IPS-18a (cell line): Measurements from ENCODE around the gene STEAP2.
A peak's percentile ranks its signal among the peaks of the same experiment; 100 is the strongest.

Experiments
- H3K27ac ChIP-seq: one replicate; pipeline ENCODE4 v1.5.1; 2013; ENCODE audit warnings: low read length
- H3K27me3 ChIP-seq: one replicate; pipeline ENCODE4 v1.6.1; 2013; ENCODE audit warnings: mild to moderate bottlenecking, low read length; ENCODE audit not compliant: control insufficient read depth, insufficient read depth
- H3K36me3 ChIP-seq: one replicate; pipeline ENCODE4 v1.6.1; 2013; ENCODE audit warnings: low read depth, low read length; ENCODE audit not compliant: control insufficient read depth
- H3K4me1 ChIP-seq: one replicate; pipeline ENCODE4 v1.6.1; 2013; ENCODE audit warnings: low read depth, low read length; ENCODE audit not compliant: control insufficient read depth
- H3K4me3 ChIP-seq: one replicate; pipeline ENCODE4 v1.5.1; 2013; ENCODE audit warnings: low read length
- H3K9ac ChIP-seq: one replicate; pipeline ENCODE4 v1.6.1; 2013; ENCODE audit warnings: mild to moderate bottlenecking, low read length, moderate library complexity
- H3K9me3 ChIP-seq: one replicate; pipeline ENCODE4 v1.6.1; 2013; ENCODE audit warnings: low read depth, low read length; ENCODE audit not compliant: control insufficient read depth

STEAP2 gene

DNA sequence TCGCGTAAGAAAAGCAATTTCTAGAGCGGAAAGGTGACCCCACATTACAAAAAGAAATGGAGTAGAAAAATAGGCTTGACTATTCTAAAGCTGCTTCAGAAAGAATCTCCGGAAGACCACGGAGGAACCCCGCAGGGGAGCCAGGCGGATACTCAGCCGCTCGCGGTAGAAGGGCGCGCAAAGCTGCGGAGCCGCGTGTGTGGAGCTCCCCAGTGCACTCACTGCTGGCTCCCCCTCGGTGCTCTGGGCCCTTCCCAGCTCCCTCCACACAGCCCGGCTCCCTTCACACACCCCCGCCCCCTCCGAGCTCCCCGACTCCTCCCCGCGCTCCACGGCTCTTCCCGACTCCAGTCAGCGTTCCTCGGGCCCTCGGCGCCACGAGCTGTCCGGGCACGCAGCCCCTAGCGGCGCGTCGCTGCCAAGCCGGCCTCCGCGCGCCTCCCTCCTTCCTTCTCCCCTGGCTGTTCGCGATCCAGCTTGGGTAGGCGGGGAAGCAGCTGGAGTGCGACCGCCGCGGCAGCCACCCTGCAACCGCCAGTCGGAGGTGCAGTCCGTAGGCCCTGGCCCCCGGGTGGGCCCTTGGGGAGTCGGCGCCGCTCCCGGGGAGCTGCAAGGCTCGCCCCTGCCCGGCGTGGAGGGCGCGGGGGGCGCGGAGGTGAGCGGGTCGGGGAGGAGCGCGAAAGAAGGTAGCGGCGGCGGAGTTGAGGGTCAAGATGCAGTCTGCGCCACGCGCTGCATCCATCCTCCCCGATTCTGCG, at the start of gene STEAP2:
TSS of gene STEAP2 (plus strand) at position 350 of the 758 bp plus-strand sequence. CDS start 13,343 bp downstream, outside the sequence.
- H3K27me3 ChIP-seq = peaks cover 12% of the 10 kb centered on the region
- H3K27ac ChIP-seq = peak within 1 kb of the TSS; percentile 69
- peaks cover 36% of the 10 kb centered on the region for H3K4me1 ChIP-seq
- peak within 1 kb of the TSS; percentile 96 for H3K4me3 ChIP-seq
- H3K9ac ChIP-seq = peak within 1 kb of the TSS; percentile 81
- H3K9me3 ChIP-seq = no peaks in the 10 kb centered on the region
- no peaks in the 10 kb centered on the region for H3K36me3 ChIP-seq

DNA sequence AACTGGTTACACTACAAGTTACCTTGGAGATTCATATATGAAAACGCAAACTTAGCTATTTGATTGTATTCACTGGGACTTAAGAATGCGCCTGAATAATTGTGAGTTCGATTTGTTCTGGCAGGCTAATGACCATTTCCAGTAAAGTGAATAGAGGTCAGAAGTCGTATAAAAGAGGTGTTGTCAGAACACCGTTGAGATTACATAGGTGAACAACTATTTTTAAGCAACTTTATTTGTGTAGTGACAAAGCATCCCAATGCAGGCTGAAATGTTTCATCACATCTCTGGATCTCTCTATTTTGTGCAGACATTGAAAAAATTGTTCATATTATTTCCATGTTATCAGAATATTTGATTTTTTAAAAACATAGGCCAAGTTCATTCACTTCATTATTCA, 48.0 kb upstream of the STEAP2 start:
- Histone ChIP-seq H3K27me3 (no peaks in the 10 kb centered on the region), H3K36me3 (no peaks in the 10 kb centered on the region), H3K4me3 (no peak overlapping the region), H3K27ac (no peak overlapping the region), H3K9ac (no peak overlapping the region), H3K9me3 (no peaks in the 10 kb centered on the region), H3K4me1 (no peaks in the 10 kb centered on the region)

DNA sequence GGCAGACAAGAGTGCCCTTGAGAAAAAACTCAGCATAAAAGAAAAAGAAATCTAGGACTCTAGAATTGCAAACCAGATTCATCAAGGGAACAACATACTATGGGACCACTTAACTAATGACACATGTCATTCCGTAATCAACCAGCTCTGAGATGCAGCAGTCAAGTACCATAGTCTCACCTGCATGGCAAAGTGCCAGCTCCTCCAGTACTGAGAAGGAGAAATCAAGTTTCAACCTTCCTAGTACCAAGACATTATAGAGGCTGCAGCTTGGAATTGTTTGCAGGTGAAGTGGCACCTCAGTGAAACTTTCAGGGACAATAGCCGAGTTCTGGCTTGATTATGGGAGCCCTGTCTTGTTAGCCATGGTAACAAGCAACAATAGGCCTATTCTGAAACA, 45.8 kb upstream of the STEAP2 start:
- H3K27me3 ChIP-seq = no peaks in the 10 kb centered on the region
- H3K27ac ChIP-seq = no peak overlapping the region
- H3K4me3 ChIP-seq = no peak overlapping the region
- no peaks in the 10 kb centered on the region for H3K4me1 ChIP-seq
- no peaks in the 10 kb centered on the region for H3K36me3 ChIP-seq
- H3K9me3 ChIP-seq = peaks cover 6% of the 10 kb centered on the region
- no peak overlapping the region for H3K9ac ChIP-seq

DNA sequence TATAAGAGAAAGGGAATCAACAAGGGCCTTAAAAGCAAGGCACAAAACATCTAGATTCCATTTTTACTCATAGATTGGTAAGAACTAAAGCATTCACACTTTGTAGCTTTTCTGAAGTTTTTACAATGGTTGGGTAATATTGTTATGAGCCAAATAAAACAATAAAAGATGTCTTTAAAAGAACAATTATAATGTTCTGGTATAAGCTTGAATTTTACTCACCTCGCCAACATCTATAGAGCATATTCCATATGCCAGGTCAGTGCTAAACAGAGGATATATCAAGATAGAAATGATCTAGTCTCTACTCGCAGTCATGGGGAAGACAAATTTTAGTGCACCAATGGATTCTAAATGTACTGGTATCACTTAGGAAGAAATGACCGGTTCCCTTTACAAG, 45.4 kb upstream of the STEAP2 start:
- Histone ChIP-seq H3K9me3 (peaks cover 6% of the 10 kb centered on the region), H3K27ac (no peak overlapping the region), H3K9ac (no peak overlapping the region), H3K4me3 (no peak overlapping the region), H3K36me3 (no peaks in the 10 kb centered on the region), H3K4me1 (no peaks in the 10 kb centered on the region), H3K27me3 (no peaks in the 10 kb centered on the region)

DNA sequence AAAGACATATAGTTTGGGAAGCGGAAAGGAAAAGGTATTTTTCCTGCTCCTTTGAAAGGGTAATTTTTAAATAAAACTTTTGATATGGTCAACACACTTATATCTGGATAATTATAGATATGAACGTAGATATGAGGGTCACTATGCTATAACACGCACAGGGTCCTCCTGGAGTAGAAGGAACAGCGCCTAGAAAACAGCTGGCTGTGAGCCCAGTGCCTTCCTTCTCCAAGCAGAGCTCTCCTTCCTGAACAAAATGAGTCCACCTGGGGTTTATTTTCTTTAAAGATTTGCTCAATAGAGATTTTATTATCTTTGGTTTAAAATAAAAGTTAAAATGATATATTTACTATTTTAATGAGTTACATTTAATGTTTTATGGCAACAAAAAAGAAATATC, 44.2 kb upstream of the STEAP2 start:
- H3K4me3 ChIP-seq = no peak overlapping the region
- peaks cover 6% of the 10 kb centered on the region for H3K9me3 ChIP-seq
- H3K27me3 ChIP-seq = no peaks in the 10 kb centered on the region
- H3K9ac ChIP-seq = no peak overlapping the region
- no peak overlapping the region for H3K27ac ChIP-seq
- no peaks in the 10 kb centered on the region for H3K4me1 ChIP-seq
- no peaks in the 10 kb centered on the region for H3K36me3 ChIP-seq

DNA sequence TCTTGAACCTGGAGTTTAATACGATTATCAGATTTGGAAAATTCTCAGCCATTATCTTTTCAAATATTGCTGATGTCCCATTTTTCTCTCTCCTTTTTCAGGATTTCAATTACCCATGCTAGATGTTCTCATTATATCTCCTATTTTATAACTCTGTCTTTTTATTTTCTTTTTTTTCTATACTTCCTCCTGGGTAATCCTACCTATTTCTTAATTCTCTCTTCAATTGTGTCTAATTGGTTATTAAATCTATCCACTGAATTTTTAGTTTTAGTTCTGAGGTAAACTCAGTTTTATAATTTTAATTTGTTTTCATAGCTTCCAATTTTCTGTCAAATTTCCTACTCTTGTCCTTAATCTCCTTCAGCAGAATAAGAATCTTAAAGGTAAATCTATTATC, 41.6 kb upstream of the STEAP2 start:
- Histone ChIP-seq H3K4me1 (no peaks in the 10 kb centered on the region), H3K36me3 (no peaks in the 10 kb centered on the region), H3K27ac (no peak overlapping the region), H3K27me3 (no peaks in the 10 kb centered on the region), H3K4me3 (no peak overlapping the region), H3K9ac (no peak overlapping the region), H3K9me3 (peaks cover 6% of the 10 kb centered on the region)

DNA sequence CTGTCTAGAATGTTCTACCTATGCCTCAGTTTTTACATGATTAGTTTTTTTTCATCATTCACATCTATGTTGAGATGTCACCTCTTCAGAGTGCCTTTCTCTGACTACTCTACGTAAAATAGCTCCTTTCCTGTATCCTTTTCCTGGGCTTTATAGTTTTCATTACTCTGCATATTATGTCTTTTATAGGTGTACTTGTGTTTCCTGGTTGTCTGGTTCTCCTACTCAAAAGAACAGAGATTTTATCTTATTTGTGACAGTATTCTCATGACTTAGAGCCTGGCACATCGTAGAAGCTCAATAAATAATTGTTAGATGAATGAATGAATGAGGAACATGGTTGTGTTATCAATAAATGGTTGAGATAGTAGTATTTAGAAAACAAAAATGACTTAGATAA, 39.4 kb upstream of the STEAP2 start:
- H3K27me3 ChIP-seq = no peaks in the 10 kb centered on the region
- H3K27ac ChIP-seq = no peak overlapping the region
- no peaks in the 10 kb centered on the region for H3K4me1 ChIP-seq
- H3K4me3 ChIP-seq = no peak overlapping the region
- no peaks in the 10 kb centered on the region for H3K36me3 ChIP-seq
- peaks cover 6% of the 10 kb centered on the region for H3K9me3 ChIP-seq
- H3K9ac ChIP-seq = no peak overlapping the region

DNA sequence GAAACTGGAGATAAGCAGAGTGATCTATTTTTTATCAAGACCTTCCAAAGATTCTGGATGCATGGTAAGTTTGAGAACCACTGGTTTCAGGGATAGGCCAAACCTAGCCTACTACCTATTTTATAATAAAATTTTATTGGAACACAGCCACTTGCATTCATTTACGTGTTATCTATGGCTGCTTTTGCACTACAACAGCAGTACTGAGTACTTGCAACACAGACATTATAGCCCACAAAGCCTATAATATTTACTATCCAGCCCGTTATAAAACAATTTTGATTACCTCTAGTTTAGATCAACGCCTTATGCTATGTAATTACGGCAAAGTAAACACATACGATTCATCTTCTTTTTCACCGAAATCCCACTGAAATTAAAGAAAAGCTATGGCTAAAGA, 38.9 kb upstream of the STEAP2 start:
- Histone ChIP-seq H3K4me1 (no peaks in the 10 kb centered on the region), H3K4me3 (no peak overlapping the region), H3K9ac (no peak overlapping the region), H3K36me3 (no peaks in the 10 kb centered on the region), H3K9me3 (peaks cover 6% of the 10 kb centered on the region), H3K27ac (no peak overlapping the region), H3K27me3 (no peaks in the 10 kb centered on the region)

DNA sequence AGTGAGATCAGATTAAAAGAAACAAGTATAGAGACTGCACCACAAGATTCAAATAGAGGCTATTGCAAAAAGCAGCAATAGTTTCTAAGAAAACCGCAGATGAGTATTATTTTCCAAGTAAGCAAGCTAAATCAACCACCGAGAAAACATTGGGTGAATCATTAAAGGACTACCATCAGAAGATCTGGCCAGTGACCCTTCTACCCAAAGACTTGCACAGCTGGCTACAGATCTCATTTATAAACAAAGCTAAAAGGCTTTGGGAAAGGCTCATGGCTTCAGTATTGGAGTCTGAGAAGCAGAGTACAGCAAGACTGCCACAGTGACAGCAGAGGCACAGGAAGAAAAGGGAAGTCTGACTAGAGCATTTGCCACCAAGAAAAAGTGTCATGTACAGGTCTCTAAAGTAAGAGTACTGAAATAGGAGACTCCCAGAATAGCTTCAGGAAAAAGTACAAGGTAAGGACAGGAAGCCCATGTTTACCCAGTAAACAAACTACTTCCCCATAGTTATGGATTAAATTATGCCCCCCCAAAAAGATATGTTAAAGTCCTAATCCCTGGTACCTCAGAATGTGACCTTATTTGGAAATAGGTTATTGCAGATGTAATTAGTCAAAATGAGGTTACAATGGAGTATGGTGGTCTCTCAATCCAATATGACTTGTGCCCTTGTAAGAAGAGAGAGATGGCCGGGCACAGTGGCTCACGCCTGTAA, 38.3 kb upstream of the STEAP2 start:
- no peak overlapping the region for H3K9ac ChIP-seq
- no peak overlapping the region for H3K4me3 ChIP-seq
- no peak overlapping the region for H3K27ac ChIP-seq
- H3K4me1 ChIP-seq = no peaks in the 10 kb centered on the region
- H3K9me3 ChIP-seq = peaks cover 6% of the 10 kb centered on the region
- H3K36me3 ChIP-seq = no peaks in the 10 kb centered on the region
- no peaks in the 10 kb centered on the region for H3K27me3 ChIP-seq

DNA sequence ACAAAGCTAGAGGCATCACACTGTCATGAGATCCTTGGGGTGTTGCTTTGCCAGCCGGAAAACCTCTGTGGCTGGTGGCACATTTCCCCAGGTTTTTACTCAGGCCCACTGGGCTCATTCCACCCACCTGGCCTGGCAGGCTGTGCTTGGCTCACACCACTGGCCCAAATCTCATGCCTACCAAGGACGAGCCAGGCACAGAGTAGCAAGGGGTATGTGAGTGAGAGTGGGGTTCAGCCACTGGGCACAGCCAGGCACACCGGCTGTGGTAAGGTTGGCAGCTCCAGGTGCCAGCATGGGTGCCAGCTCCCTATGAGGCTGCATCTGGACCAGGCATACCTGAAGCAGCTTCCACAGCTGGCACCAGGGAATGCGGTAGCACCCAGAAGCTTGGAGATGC, 35.9 kb upstream of the STEAP2 start:
- no peak overlapping the region for H3K9ac ChIP-seq
- H3K4me1 ChIP-seq = peaks cover 8% of the 10 kb centered on the region
- H3K9me3 ChIP-seq = no peaks in the 10 kb centered on the region
- H3K27me3 ChIP-seq = no peaks in the 10 kb centered on the region
- no peak overlapping the region for H3K27ac ChIP-seq
- H3K4me3 ChIP-seq = no peak overlapping the region
- no peaks in the 10 kb centered on the region for H3K36me3 ChIP-seq

DNA sequence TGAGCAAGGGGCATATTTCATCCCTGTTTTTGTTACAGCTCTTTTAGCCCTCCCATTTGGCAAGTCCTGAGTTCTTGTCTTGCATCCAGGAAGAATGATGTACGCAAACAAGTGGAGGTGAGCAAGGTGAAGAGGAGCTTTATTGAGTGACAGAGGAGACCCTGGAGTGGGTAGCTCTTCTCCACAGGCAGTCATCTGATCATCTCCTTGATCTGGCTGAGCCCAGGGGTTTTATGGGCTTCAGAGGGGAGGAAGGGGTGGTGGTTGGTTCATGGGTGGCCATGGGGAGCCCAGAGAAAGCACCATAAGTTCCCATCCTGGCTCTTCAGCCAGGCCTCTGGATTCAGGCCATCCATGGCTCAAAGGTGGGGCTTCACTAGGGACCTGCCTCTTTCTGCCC, 35.3 kb upstream of the STEAP2 start:
- no peak overlapping the region for H3K9ac ChIP-seq
- no peaks in the 10 kb centered on the region for H3K36me3 ChIP-seq
- no peak overlapping the region for H3K27ac ChIP-seq
- no peak overlapping the region for H3K4me3 ChIP-seq
- H3K27me3 ChIP-seq = no peaks in the 10 kb centered on the region
- H3K4me1 ChIP-seq = peaks cover 8% of the 10 kb centered on the region
- no peaks in the 10 kb centered on the region for H3K9me3 ChIP-seq

DNA sequence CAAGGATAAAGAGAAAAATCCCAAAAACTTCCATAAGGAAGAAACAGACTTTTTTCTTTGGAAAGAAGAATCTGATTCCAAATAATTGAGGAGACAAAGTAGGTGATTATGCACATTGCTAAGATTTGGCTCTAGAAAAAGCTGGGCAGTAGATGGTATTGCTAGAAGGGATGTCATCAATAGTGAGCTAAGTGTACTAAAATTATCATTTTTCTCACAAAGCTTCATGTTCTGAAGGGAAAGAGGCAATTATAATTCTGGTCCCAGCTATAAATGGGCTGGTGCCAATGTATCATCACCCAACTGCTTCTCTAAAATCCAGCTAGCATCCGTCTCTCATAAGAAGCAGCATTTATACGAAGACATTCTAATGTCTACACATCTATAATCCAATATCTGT, 33.4 kb upstream of the STEAP2 start:
- Histone ChIP-seq H3K9ac (no peak overlapping the region), H3K27ac (no peak overlapping the region), H3K4me3 (no peak overlapping the region), H3K27me3 (no peaks in the 10 kb centered on the region), H3K9me3 (no peaks in the 10 kb centered on the region), H3K4me1 (peaks cover 8% of the 10 kb centered on the region), H3K36me3 (no peaks in the 10 kb centered on the region)
